DOHH2 (cell line): Measurements from ENCODE around the gene CDNF.

Experiments used
- H3F3A ChIP-seq: fragments of 200-600 bp; sonication (generic), shearing (Covaris generic); 2 replicates; pipeline ENCODE4 v1.6.0; 2016; ENCODE audit warnings: antibody characterized with exemption, mild to moderate bottlenecking; ENCODE audit not compliant: control insufficient read depth, insufficient read depth
- H3K27ac ChIP-seq: fragments of 200-600 bp; sonication (generic); 2 replicates; pipeline ENCODE4 v1.5.1; 2014; ENCODE audit warnings: low read depth, mild to moderate bottlenecking, low read length, moderate library complexity
- H3K27me3 ChIP-seq: fragments of 200-600 bp; sonication (generic); 2 replicates; pipeline ENCODE4 v1.6.1; 2014; ENCODE audit warnings: mild to moderate bottlenecking, low read length, mixed read lengths; ENCODE audit not compliant: control insufficient read depth
- H3K36me3 ChIP-seq: fragments of 200-600 bp; sonication (generic); 2 replicates; pipeline ENCODE4 v1.6.1; 2014; ENCODE audit warnings: mild to moderate bottlenecking, low read length, moderate library complexity, mixed read lengths; ENCODE audit not compliant: control insufficient read depth
- H3K4me1 ChIP-seq: fragments of 200-600 bp; sonication (generic); 2 replicates; pipeline ENCODE4 v1.6.1; 2014; ENCODE audit warnings: mild to moderate bottlenecking, low read length, mixed read lengths; ENCODE audit not compliant: control insufficient read depth
- H3K4me2 ChIP-seq: fragments of 200-600 bp; sonication (generic); 2 replicates; pipeline ENCODE4 v1.6.0; 2014; ENCODE audit warnings: mild to moderate bottlenecking, low read length, moderate library complexity
- H3K4me3 ChIP-seq: fragments of 200-600 bp; sonication (generic); 2 replicates; pipeline ENCODE4 v1.5.1; 2014; ENCODE audit warnings: mild to moderate bottlenecking, low read length, mixed read lengths
- H3K79me2 ChIP-seq: fragments of 200-600 bp; sonication (generic); 2 replicates; pipeline ENCODE4 v1.6.1; 2014; ENCODE audit warnings: mild to moderate bottlenecking, low read length, mixed read lengths; ENCODE audit not compliant: control insufficient read depth
- H3K9me2 ChIP-seq: fragments of 200-600 bp; sonication (generic); replicated peaks from 2 replicates; pipeline ENCODE4 v1.6.1; 2014; ENCODE audit warnings: mild to moderate bottlenecking, low read length, mixed read lengths; ENCODE audit not compliant: control insufficient read depth
- H3K9me3 ChIP-seq: fragments of 200-600 bp; sonication (generic); 2 replicates; pipeline ENCODE4 v1.6.1; 2014; ENCODE audit warnings: antibody characterized with exemption, low read length, mixed read lengths; ENCODE audit not compliant: control insufficient read depth, insufficient read depth
- H4K20me1 ChIP-seq: fragments of 200-600 bp; sonication (generic); 2 replicates; pipeline ENCODE4 v1.6.0; 2014; ENCODE audit warnings: low read depth, mild to moderate bottlenecking, antibody characterized with exemption, low read length, moderate library complexity; ENCODE audit not compliant: control insufficient read depth, insufficient read depth
- EZH2phosphoT487 ChIP-seq: fragments of 200-600 bp; sonication (generic); IDR thresholded peaks from 2 replicates; pipeline ENCODE4 v1.6.1; 2017; ENCODE audit warnings: borderline replicate concordance, mild to moderate bottlenecking, antibody characterized with exemption, low read length, moderate library complexity, mixed read lengths
- TF ChIP-seq, protein P1 (sequence below): fragments of 200-600 bp; sonication (generic); IDR thresholded peaks from one replicate; pipeline ENCODE4 v1.5.1; 2014; ENCODE audit warnings: antibody characterized with exemption, mild to moderate bottlenecking, low read depth, low read length; ENCODE audit not compliant: poor library complexity, severe bottlenecking

Gene CDNF

DNA sequence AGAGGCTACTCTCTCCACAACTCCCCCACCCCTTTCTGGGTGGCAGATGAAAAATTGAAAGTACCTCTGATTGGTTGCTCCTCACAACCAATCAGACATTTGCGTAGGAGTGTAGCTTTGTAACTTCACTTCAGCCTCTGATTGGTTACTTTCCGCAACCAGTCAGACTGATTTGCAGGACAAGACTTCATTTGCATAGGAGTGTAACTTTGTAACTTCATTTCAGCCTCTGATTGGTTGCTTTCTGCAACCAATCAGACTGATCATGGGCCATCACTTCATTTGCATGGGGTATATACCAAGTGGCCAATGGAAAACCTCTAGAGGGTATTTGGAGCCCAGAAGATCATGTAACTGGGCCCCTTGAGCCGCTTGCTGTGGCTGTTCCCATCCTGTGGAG is 25.6 kb downstream of the CDNF start:
- H3K9me3 ChIP-seq, result no peaks in the 10 kb centered on the region
- no peak overlapping the region for H3K27ac ChIP-seq
- H3K4me2 ChIP-seq, result no peak overlapping the region
- peaks cover under 1% of the 10 kb centered on the region; the same call in 1 of the 2 replicates for H3F3A ChIP-seq
- TF ChIP-seq, protein P1, sequence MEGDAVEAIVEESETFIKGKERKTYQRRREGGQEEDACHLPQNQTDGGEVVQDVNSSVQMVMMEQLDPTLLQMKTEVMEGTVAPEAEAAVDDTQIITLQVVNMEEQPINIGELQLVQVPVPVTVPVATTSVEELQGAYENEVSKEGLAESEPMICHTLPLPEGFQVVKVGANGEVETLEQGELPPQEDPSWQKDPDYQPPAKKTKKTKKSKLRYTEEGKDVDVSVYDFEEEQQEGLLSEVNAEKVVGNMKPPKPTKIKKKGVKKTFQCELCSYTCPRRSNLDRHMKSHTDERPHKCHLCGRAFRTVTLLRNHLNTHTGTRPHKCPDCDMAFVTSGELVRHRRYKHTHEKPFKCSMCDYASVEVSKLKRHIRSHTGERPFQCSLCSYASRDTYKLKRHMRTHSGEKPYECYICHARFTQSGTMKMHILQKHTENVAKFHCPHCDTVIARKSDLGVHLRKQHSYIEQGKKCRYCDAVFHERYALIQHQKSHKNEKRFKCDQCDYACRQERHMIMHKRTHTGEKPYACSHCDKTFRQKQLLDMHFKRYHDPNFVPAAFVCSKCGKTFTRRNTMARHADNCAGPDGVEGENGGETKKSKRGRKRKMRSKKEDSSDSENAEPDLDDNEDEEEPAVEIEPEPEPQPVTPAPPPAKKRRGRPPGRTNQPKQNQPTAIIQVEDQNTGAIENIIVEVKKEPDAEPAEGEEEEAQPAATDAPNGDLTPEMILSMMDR, result no peak
- no peak for TF ChIP-seq EZH2phosphoT487
- no peaks in the 10 kb centered on the region for H3K9me2 ChIP-seq
- H3K4me1 ChIP-seq, result peaks cover 42% of the 10 kb centered on the region
- no peaks in the 10 kb centered on the region for H3K79me2 ChIP-seq
- no peaks in the 10 kb centered on the region for H3K27me3 ChIP-seq
- no peaks in the 10 kb centered on the region for H3K36me3 ChIP-seq
- no peaks in the 10 kb centered on the region for H4K20me1 ChIP-seq
- H3K4me3 ChIP-seq, result no peak overlapping the region

DNA sequence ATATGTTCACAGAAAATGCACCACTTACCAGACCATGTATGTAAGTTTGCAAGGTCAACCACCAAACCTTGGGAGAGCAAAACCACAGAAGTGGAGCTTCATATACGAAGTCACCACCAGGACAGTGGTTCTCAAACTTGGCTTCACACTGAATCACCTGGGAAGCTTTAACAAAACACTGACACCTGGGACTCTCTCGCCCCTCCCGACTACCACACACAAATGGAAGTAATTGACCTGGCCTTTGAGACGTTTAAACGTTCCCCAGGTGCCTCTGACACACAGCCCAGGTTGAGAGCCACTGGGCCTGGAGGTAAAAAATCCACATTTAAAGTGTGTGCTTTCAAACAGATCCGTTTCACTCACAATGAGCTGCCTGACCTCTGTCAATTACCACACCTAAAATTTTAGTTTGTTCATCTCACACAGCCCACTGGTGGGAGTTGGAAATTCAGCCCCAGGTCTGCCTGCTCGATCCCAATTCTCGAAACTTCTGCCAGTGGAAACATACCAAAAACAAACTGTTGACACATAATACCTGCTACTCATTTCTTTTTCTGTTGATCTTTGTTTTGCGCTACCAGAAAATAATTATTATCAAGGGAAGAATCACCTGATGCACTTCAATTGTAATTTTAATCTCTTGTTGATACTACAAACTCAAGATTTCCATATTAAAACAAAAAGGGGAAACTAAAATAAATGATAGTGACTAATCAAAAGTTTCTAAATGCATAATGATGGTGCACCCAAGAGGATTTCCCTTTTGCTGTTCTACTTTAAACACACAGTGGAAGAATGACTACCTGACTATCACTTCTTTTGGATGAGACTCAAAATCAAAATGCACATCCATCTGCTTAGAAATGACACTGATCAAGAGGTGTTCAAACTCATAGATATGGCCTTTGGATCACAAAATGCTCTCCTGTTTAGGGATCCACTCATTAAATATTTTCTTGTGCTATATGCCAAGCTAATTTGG is 26.6 kb downstream of the CDNF start:
- no peak overlapping the region for H3K4me3 ChIP-seq
- no peaks in the 10 kb centered on the region for H3K27me3 ChIP-seq
- no peaks in the 10 kb centered on the region for H3K79me2 ChIP-seq
- H3K9me3 ChIP-seq, result no peaks in the 10 kb centered on the region
- peaks cover 3% of the 10 kb centered on the region; the same call in 1 of the 2 replicates for H3F3A ChIP-seq
- no peaks in the 10 kb centered on the region for H3K36me3 ChIP-seq
- no peaks in the 10 kb centered on the region for H3K9me2 ChIP-seq
- H4K20me1 ChIP-seq, result no peaks in the 10 kb centered on the region
- peaks cover 42% of the 10 kb centered on the region for H3K4me1 ChIP-seq
- no peak overlapping the region for H3K4me2 ChIP-seq
- TF ChIP-seq, protein P1, result no peak
- no peak for TF ChIP-seq EZH2phosphoT487
- H3K27ac ChIP-seq, result no peak overlapping the region

DNA sequence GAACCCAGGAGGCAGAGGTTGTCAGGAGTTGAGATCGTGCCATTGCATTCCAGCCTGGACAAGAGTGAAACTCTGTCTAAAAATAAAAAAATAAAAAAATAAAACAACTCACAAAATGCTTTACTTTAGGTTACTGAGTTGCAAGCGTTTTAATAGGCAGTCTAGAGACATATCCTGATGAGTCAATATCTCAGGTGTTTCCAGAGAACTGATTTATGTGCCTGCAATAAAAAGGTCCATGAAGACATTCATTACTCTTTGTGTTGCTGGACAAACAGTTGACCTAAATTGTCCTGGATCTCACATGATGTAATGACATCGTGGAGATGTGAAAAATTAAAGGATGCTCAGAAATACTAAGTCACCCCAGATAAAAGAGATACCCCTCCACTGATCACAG is 31.5 kb downstream of the CDNF start:
- TF ChIP-seq EZH2phosphoT487, result no peak
- TF ChIP-seq, protein P1, result no peak
- Histone ChIP-seq H3K79me2 (no peaks in the 10 kb centered on the region), H3K4me1 (peaks cover 45% of the 10 kb centered on the region), H3K36me3 (no peaks in the 10 kb centered on the region), H3K4me3 (no peak overlapping the region), H4K20me1 (no peaks in the 10 kb centered on the region), H3K9me3 (no peaks in the 10 kb centered on the region), H3F3A (peaks cover 3% of the 10 kb centered on the region; the same call in 1 of the 2 replicates), H3K9me2 (no peaks in the 10 kb centered on the region), H3K27me3 (no peaks in the 10 kb centered on the region), H3K4me2 (no peak overlapping the region), H3K27ac (no peak overlapping the region)
